K562 (cell line): ENCODE measurements around the gene HMX2.

Experiments
- CREBBP ChIP-seq: IDR thresholded peaks from one replicate; pipeline ENCODE4 v1.6.1; 2012; ENCODE audit warnings: low read depth, mild to moderate bottlenecking, control low read depth, inconsistent platforms, low read length
- KLF16 ChIP-seq: IDR thresholded peaks from 2 replicates; pipeline ENCODE4 v1.6.1; 2016; ENCODE audit warnings: antibody characterized with exemption
- LARP7 ChIP-seq: fragments of 450-650 bp; IDR thresholded peaks from 2 replicates; pipeline ENCODE4 v1.6.1; 2016
- NEUROD1 ChIP-seq: fragments of 150-350 bp; IDR thresholded peaks from 2 replicates; pipeline ENCODE4 v1.6.1; 2014; ENCODE audit warnings: borderline replicate concordance, low read length, low read depth; ENCODE audit not compliant: partially characterized antibody
- NR0B1 ChIP-seq: fragments of 450-650 bp; IDR thresholded peaks from one replicate; pipeline ENCODE4 v1.6.1; 2018; ENCODE audit warnings: mild to moderate bottlenecking, moderate library complexity; ENCODE audit not compliant: partially characterized antibody
- RAD21 ChIP-seq, 2 experiments: fragments of 250-450 bp in 1 of 2; fragments of 450-650 bp in 1 of 2; sonication (Bioruptor Pico) in 1 of 2; formaldehyde crosslinking in 1 of 2; IDR thresholded peaks in 1 of 2; conservative IDR thresholded peaks in 1 of 2; 2 replicates each; pipeline versions ENCODE4 v1.4.0 to v1.8.0; 2020 to 2022; ENCODE audit warnings: mild to moderate bottlenecking in 2 of 2, moderate library complexity in 1 of 2
- RBM39 ChIP-seq: fragments of 200-400 bp; formaldehyde crosslinking; optimal IDR thresholded peaks from 2 replicates; pipeline ENCODE3; 2018; ENCODE audit warnings: low read depth, low read length
- STAG1 ChIP-seq: sonication (generic); formaldehyde crosslinking; IDR thresholded peaks from 2 replicates; pipeline ENCODE4 v1.5.0; 2020; ENCODE audit warnings: missing genetic modification reagents, borderline replicate concordance
- STAT5A ChIP-seq: IDR thresholded peaks from 2 replicates; pipeline ENCODE4 v1.6.1; 2012; ENCODE audit warnings: low read length, inconsistent platforms, borderline replicate concordance
- YY1 ChIP-seq, 3 experiments: IDR thresholded peaks; 2 replicates each; pipeline ENCODE4 v1.6.1; 2011; ENCODE audit warnings: low read length in 2 of 3, mild to moderate bottlenecking in 2 of 3, moderate library complexity in 2 of 3, borderline replicate concordance in 1 of 3, control low read depth in 1 of 3, low read depth in 1 of 3; ENCODE audit not compliant: insufficient read depth in 3 of 3, insufficient replicate concordance in 2 of 3, control insufficient read depth in 1 of 3, insufficient read length in 1 of 3; ENCODE audit errors: extremely low read depth in 1 of 3
- TF ChIP-seq, protein P1 (sequence below), 3 experiments: IDR thresholded peaks in 2 of 3; conservative IDR thresholded peaks in 1 of 3; 2 replicates each; pipeline ENCODE4 v1.5.1; 2011 to 2012; ENCODE audit warnings: low read length in 3 of 3, mild to moderate bottlenecking in 3 of 3, control low read depth in 2 of 3, improper control_type of control experiment in 1 of 3, inconsistent platforms in 1 of 3, low read depth in 1 of 3, mixed read lengths in 1 of 3, moderate library complexity in 1 of 3; ENCODE audit not compliant: insufficient read depth in 2 of 3

- no peak for TF ChIP-seq RBM39
- TF ChIP-seq YY1 (IDR thresholded peaks at IDR 0.05; ENCODE audit: borderline replicate concordance in 1 of 3, control insufficient read depth in 1 of 3, extremely low read depth in 1 of 3, insufficient read depth in 3 of 3, insufficient read length in 1 of 3, insufficient replicate concordance in 2 of 3, low read depth in 1 of 3, low read length in 2 of 3) = peak in 1 of 3 experiments; percentile 14
- TF ChIP-seq STAG1 (CRISPR knock-in tag) = no peak
- no peak for TF ChIP-seq NR0B1
- TF ChIP-seq, protein P1, sequence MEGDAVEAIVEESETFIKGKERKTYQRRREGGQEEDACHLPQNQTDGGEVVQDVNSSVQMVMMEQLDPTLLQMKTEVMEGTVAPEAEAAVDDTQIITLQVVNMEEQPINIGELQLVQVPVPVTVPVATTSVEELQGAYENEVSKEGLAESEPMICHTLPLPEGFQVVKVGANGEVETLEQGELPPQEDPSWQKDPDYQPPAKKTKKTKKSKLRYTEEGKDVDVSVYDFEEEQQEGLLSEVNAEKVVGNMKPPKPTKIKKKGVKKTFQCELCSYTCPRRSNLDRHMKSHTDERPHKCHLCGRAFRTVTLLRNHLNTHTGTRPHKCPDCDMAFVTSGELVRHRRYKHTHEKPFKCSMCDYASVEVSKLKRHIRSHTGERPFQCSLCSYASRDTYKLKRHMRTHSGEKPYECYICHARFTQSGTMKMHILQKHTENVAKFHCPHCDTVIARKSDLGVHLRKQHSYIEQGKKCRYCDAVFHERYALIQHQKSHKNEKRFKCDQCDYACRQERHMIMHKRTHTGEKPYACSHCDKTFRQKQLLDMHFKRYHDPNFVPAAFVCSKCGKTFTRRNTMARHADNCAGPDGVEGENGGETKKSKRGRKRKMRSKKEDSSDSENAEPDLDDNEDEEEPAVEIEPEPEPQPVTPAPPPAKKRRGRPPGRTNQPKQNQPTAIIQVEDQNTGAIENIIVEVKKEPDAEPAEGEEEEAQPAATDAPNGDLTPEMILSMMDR (IDR thresholded peaks at IDR 0.05 in 2 of 3, conservative IDR thresholded peaks at IDR 0.05 in 1 of 3; ENCODE audit: insufficient read depth in 2 of 3, low read depth in 1 of 3, low read length in 3 of 3) = peak; percentile 83 to 87 (median 85)
- no peak for TF ChIP-seq KLF16
- TF ChIP-seq RAD21 (CRISPR knock-in tag; conservative IDR thresholded peaks at IDR 0.05 in 1 of 2, IDR thresholded peaks at IDR 0.05 in 1 of 2) = peak; percentile 63 to 81
- no peak for TF ChIP-seq CREBBP
- no peak for TF ChIP-seq LARP7
- TF ChIP-seq STAT5A = no peak
- TF ChIP-seq NEUROD1 = no peak
These were observed 15.1 kb upstream of the HMX2 start for GRCh38 chr10:123132576-123133477.
